ENCODE data around the gene NAALADL2. TPM values are rescaled to one million over a fixed set of nuclear protein-coding genes. Genes with fewer than 3 reads are reported as not detected.

The NAALADL2 gene
- polyA plus RNA-seq, 3 donors = not detected

- Mint-ChIP-seq H3K27ac (no peak overlapping the region), H3K4me1 (no peaks in the 10 kb centered on the region), H3K4me3 (no peak overlapping the region), H3K36me3 (no peaks in the 10 kb centered on the region), H3K27me3 (ENCODE audit: low read depth in 3 of 3) (peaks cover 0 to 2% (median 1%) of the 10 kb centered on the region in 3 donors), H3K9me3 (peaks cover 2 to 8% (median 3%) of the 10 kb centered on the region in 7 donors)
- no peaks in the 10 kb centered on the region for H4K20me1 ChIP-seq (ENCODE audit: insufficient read depth, low read length)
- no peaks in the 10 kb centered on the region for H3K4me1 ChIP-seq (ENCODE audit: control insufficient read depth in 1 of 2, insufficient read depth in 2 of 2, low read length in 2 of 2)
- no peak for DNase-seq
- H3K4me2 ChIP-seq (replicated peaks; ENCODE audit: extremely low read depth, low read length, poor library complexity, severe bottlenecking) = no peak overlapping the region
- no peaks in the 10 kb centered on the region for H3K79me2 ChIP-seq (ENCODE audit: insufficient read depth, low read length)
- H3K4me3 ChIP-seq (replicated peaks in 1 of 3; ENCODE audit: low read depth in 2 of 3, low read length in 3 of 3) = no peak overlapping the region
- WGBS (ENCODE audit: insufficient coverage) = no CpG with 5 or more reads among the region's 3 CpGs
- H3K27me3 ChIP-seq (ENCODE audit: control insufficient read depth in 2 of 2, insufficient read depth in 2 of 2, low read length in 2 of 2) = no peaks in the 10 kb centered on the region
- intact Hi-C loops (cut with micrococcal nuclease) = no loop called here
- H3K9me3 ChIP-seq (replicated peaks in 1 of 2; ENCODE audit: control insufficient read depth in 1 of 2, insufficient read depth in 1 of 2, low read length in 2 of 2) = peaks cover 0 to 6% of the 10 kb centered on the region in 2 donors
- TF ChIP-seq CTCF (IDR thresholded peaks at IDR 0.05) = no peak
- no peak overlapping the region for H3K27ac ChIP-seq (ENCODE audit: low read depth in 1 of 2, low read length in 2 of 2)
- H3K9ac ChIP-seq (ENCODE audit: insufficient read depth, low read length, poor library complexity, severe bottlenecking) = no peak overlapping the region
- H2AFZ ChIP-seq (ENCODE audit: insufficient read depth, low read depth, low read length, poor library complexity, severe bottlenecking) = no peak overlapping the region
- no peaks in the 10 kb centered on the region for H3K36me3 ChIP-seq (replicated peaks in 1 of 2; ENCODE audit: control insufficient read depth in 1 of 2, insufficient read depth in 2 of 2, low read length in 2 of 2)
Measured at GRCh38 chr3:175227126-175227525, 368.0 kb downstream of the NAALADL2 start.

DNA sequence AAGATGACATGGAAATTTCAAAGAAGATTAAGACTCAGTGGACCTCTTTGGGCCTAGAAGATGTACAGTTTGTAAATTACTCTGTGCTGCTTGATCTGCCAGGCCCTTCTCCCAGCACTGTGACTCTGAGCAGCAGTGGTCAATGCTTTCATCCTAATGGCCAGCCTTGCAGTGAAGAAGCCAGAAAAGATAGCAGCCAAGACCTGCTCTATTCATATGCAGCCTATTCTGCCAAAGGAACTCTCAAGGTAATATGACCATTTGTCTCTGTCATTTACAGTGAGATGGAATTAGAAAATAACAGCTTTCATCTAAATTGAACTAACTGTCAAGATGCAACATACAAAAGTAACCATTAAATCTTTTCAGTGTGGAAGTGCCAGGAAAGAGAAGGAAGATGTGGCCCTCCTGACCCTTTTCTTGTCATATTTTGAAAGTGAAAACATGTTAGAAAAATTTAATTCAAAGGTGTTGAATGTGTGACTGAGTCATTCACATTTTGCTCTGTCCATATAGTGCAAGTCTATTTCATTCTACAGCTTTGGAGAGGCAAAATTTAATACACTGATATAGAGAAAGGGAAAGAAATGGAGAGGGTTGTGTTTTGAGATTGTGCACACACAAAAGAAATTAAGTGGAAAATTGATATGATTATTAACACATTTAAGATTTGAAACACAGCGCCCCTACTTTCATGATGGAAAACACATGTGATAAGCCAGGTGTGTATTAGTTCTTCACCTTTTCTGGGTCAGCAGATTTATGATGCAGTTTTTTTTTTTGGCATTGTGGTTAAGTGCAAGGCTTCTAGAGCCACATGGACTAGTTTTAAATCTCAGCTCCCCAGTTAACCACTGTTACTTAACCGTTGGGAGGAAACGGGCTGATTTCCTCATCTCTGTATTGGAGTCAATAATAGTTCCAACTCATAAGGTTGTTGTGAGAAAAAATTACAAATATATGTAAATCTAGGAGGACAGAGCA lies 375.1 kb downstream of the NAALADL2 start:
- Histone ChIP-seq H3K4me3 (replicated peaks in 1 of 3; ENCODE audit: low read depth in 2 of 3, low read length in 3 of 3) (no peak overlapping the region), H3K27me3 (ENCODE audit: control insufficient read depth in 2 of 2, insufficient read depth in 2 of 2, low read length in 2 of 2) (no peaks in the 10 kb centered on the region), H3K9me3 (replicated peaks in 1 of 2; ENCODE audit: control insufficient read depth in 1 of 2, insufficient read depth in 1 of 2, low read length in 2 of 2) (no peaks in the 10 kb centered on the region), H2AFZ (ENCODE audit: insufficient read depth, low read depth, low read length, poor library complexity, severe bottlenecking) (no peak overlapping the region), H3K79me2 (ENCODE audit: insufficient read depth, low read length) (no peaks in the 10 kb centered on the region), H3K36me3 (replicated peaks in 1 of 2; ENCODE audit: control insufficient read depth in 1 of 2, insufficient read depth in 2 of 2, low read length in 2 of 2) (no peaks in the 10 kb centered on the region), H3K27ac (ENCODE audit: low read depth in 1 of 2, low read length in 2 of 2) (no peak overlapping the region), H3K4me2 (replicated peaks; ENCODE audit: extremely low read depth, low read length, poor library complexity, severe bottlenecking) (no peak overlapping the region), H3K9ac (ENCODE audit: insufficient read depth, low read length, poor library complexity, severe bottlenecking) (no peak overlapping the region), H3K4me1 (ENCODE audit: control insufficient read depth in 1 of 2, insufficient read depth in 2 of 2, low read length in 2 of 2) (no peaks in the 10 kb centered on the region), H4K20me1 (ENCODE audit: insufficient read depth, low read length) (no peaks in the 10 kb centered on the region)
- intact Hi-C loops (cut with micrococcal nuclease) = no loop called here
- no peak for TF ChIP-seq CTCF (IDR thresholded peaks at IDR 0.05)
- no peak for DNase-seq
- no peaks in the 10 kb centered on the region for H3K4me1 Mint-ChIP-seq
- peaks cover 0 to 9% (median 3%) of the 10 kb centered on the region in 7 donors for H3K9me3 Mint-ChIP-seq
- peaks cover 0 to 2% (median 1%) of the 10 kb centered on the region in 3 donors for H3K27me3 Mint-ChIP-seq (ENCODE audit: low read depth in 3 of 3)
- WGBS (ENCODE audit: insufficient coverage) = no CpG with 5 or more reads among the region's 3 CpGs
- H3K27ac Mint-ChIP-seq = no peak overlapping the region
- H3K4me3 Mint-ChIP-seq = no peak overlapping the region
- no peaks in the 10 kb centered on the region for H3K36me3 Mint-ChIP-seq

Measured in CD14-positive monocyte (primary cell).